ENCODE measurements around the gene DOCK4. TPM values are rescaled to one million over a fixed set of nuclear protein-coding genes. Genes with fewer than 3 reads are reported as not detected.

DOCK4 gene
- total RNA-seq, 1 donor from 2014 or later = 60.3 TPM

- Mint-ChIP-seq H3K36me3 (ENCODE audit: unreplicated experiment) (no peaks in the 10 kb centered on the region), H3K27ac (ENCODE audit: unreplicated experiment) (no peak overlapping the region), H3K9me3 (ENCODE audit: unreplicated experiment) (no peaks in the 10 kb centered on the region), H3K4me1 (ENCODE audit: low read depth, unreplicated experiment) (no peaks in the 10 kb centered on the region), H3K27me3 (ENCODE audit: unreplicated experiment) (no peaks in the 10 kb centered on the region), H3K4me3 (ENCODE audit: unreplicated experiment) (no peak overlapping the region)
- no peak for TF ChIP-seq CTCF (IDR thresholded peaks at IDR 0.05; ENCODE audit: partially characterized antibody, unreplicated experiment)
- no peak for DNase-seq
Observed at GRCh38 chr7:112036071-112036470, 170.1 kb downstream of the DOCK4 start.

DNA sequence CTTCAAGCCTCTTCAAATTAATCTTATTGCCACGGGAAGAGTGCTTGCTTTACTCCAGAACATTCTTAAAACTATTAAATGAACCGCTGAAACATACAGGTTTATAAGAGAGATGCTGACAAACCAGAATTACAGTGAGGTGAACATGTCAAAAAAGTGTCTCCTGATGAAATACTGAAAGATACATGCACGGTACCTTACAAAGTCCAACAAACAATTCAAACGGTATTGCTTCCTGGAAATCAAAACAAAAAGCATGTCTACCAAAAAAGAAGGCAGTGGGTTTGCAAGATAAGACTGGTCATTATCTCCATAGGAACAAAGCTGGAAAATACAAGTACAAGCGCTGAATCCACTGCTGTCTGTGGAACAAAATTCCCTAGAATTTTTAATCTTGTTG lies 174.5 kb downstream of the DOCK4 start:
- H3K27ac Mint-ChIP-seq (ENCODE audit: unreplicated experiment) = no peak overlapping the region
- H3K27me3 Mint-ChIP-seq (ENCODE audit: unreplicated experiment) = no peaks in the 10 kb centered on the region
- H3K4me3 Mint-ChIP-seq (ENCODE audit: unreplicated experiment) = no peak overlapping the region
- peaks cover 7% of the 10 kb centered on the region for H3K4me1 Mint-ChIP-seq (ENCODE audit: low read depth, unreplicated experiment)
- DNase-seq = no peak
- TF ChIP-seq CTCF (IDR thresholded peaks at IDR 0.05; ENCODE audit: partially characterized antibody, unreplicated experiment) = no peak
- H3K36me3 Mint-ChIP-seq (ENCODE audit: unreplicated experiment) = no peaks in the 10 kb centered on the region
- no peaks in the 10 kb centered on the region for H3K9me3 Mint-ChIP-seq (ENCODE audit: unreplicated experiment)

DNA sequence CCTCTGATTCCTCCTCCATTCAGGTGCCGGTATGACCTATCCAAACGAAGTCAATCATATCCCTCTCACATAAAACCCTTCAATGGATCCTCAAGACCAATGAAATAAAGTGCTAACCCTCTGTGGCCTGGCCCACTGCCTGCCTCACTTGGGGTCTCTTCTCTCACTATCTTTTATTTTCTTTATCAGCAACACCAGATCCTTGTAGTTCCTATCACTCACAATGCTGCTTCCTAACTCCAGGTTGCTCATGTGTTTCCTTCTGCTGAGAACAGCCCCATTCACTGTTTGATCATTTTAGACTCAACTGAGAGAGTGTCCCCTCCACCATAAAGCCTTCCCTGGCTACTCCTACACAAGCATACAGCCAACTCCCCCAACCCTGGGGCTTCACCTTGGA lies 180.6 kb downstream of the DOCK4 start:
- Mint-ChIP-seq H3K27me3 (ENCODE audit: unreplicated experiment) (no peaks in the 10 kb centered on the region), H3K36me3 (ENCODE audit: unreplicated experiment) (no peaks in the 10 kb centered on the region), H3K4me1 (ENCODE audit: low read depth, unreplicated experiment) (peaks cover 7% of the 10 kb centered on the region), H3K9me3 (ENCODE audit: unreplicated experiment) (no peaks in the 10 kb centered on the region), H3K4me3 (ENCODE audit: unreplicated experiment) (no peak overlapping the region), H3K27ac (ENCODE audit: unreplicated experiment) (no peak overlapping the region)
- TF ChIP-seq CTCF (IDR thresholded peaks at IDR 0.05; ENCODE audit: partially characterized antibody, unreplicated experiment) = no peak
- DNase-seq = no peak

GRCh38 chr7:112023786-112024185 lies 182.4 kb downstream of the DOCK4 start:
- no peak for DNase-seq
- H3K27me3 Mint-ChIP-seq (ENCODE audit: unreplicated experiment) = no peaks in the 10 kb centered on the region
- no peak overlapping the region for H3K4me3 Mint-ChIP-seq (ENCODE audit: unreplicated experiment)
- H3K36me3 Mint-ChIP-seq (ENCODE audit: unreplicated experiment) = no peaks in the 10 kb centered on the region
- no peak for TF ChIP-seq CTCF (IDR thresholded peaks at IDR 0.05; ENCODE audit: partially characterized antibody, unreplicated experiment)
- peaks cover 7% of the 10 kb centered on the region for H3K4me1 Mint-ChIP-seq (ENCODE audit: low read depth, unreplicated experiment)
- no peaks in the 10 kb centered on the region for H3K9me3 Mint-ChIP-seq (ENCODE audit: unreplicated experiment)
- no peak overlapping the region for H3K27ac Mint-ChIP-seq (ENCODE audit: unreplicated experiment)

- no peak for DNase-seq
- no peaks in the 10 kb centered on the region for H3K27me3 Mint-ChIP-seq (ENCODE audit: unreplicated experiment)
- H3K4me3 Mint-ChIP-seq (ENCODE audit: unreplicated experiment) = no peak overlapping the region
- H3K9me3 Mint-ChIP-seq (ENCODE audit: unreplicated experiment) = no peaks in the 10 kb centered on the region
- TF ChIP-seq CTCF (IDR thresholded peaks at IDR 0.05; ENCODE audit: partially characterized antibody, unreplicated experiment) = no peak
- H3K27ac Mint-ChIP-seq (ENCODE audit: unreplicated experiment) = no peak overlapping the region
- H3K36me3 Mint-ChIP-seq (ENCODE audit: unreplicated experiment) = no peaks in the 10 kb centered on the region
- peaks cover 3% of the 10 kb centered on the region for H3K4me1 Mint-ChIP-seq (ENCODE audit: low read depth, unreplicated experiment)
Observed at GRCh38 chr7:112023282-112023681, 182.9 kb downstream of the DOCK4 start.
